GM12873 (cell line): ENCODE results near the gene ST3GAL6.

ENCODE experiments used
- CTCF ChIP-seq: IDR thresholded peaks from 2 replicates; pipeline ENCODE4 v1.5.1; 2012; ENCODE audit warnings: low read depth, mild to moderate bottlenecking, moderate library complexity, low read length, control low read depth; ENCODE audit not compliant: insufficient read depth; ENCODE audit errors: missing control alignments

ST3GAL6 gene

GRCh38 chr3:98812851-98813374, 49.8 kb downstream of the ST3GAL6 start:
- TF ChIP-seq CTCF, result peak; percentile 42

GRCh38 chr3:98814817-98815420, 51.8 kb downstream of the ST3GAL6 start:
- no peak for TF ChIP-seq CTCF

GRCh38 chr3:98817547-98818041, 54.5 kb downstream of the ST3GAL6 start:
- TF ChIP-seq CTCF, result peak; percentile 52

GRCh38 chr3:98821063-98821462, 57.9 kb downstream of the ST3GAL6 start:
- no peak for TF ChIP-seq CTCF

- no peak for TF ChIP-seq CTCF
Observed at GRCh38 chr3:98823791-98824190, 60.7 kb downstream of the ST3GAL6 start.

GRCh38 chr3:98824256-98824655, 61.1 kb downstream of the ST3GAL6 start:
- peak; percentile 45 for TF ChIP-seq CTCF

GRCh38 chr3:98826126-98826525, 63.0 kb downstream of the ST3GAL6 start:
- no peak for TF ChIP-seq CTCF
